H1 (cell line): Measurements from ENCODE around the gene ADD2. TPM values are rescaled to one million over a fixed set of nuclear protein-coding genes. Genes with fewer than 3 reads are reported as not detected.

Experiments used
- CTCF ChIA-PET: fragments of 300-600 bp; sonication (Branson Sonifier 250); formaldehyde crosslinking; loops from one replicate; lab custom pipeline; 2021; ENCODE audit not compliant: partially characterized antibody; lab: Charles Lee
- POLR2A ChIA-PET: fragments of 300-600 bp; sonication (Branson Sonifier 250); formaldehyde crosslinking; loops from one replicate; lab custom pipeline; 2021; ENCODE audit warnings: inconsistent platforms; ENCODE audit not compliant: partially characterized antibody; lab: Charles Lee
- DNase-seq, 2 experiments: peaks; one replicate each; pipeline versions ENCODE4 v3.0.0 to v3.0.0-alpha.2; 2010 to 2022; ENCODE audit warnings: low spot score in 2 of 2, low read depth in 1 of 2, mixed read lengths in 1 of 2
- FAIRE-seq: peaks from 2 replicates; lab custom pipeline; 2011; peaks lifted over from hg19 to GRCh38; lab: Jason Lieb, UNC
- H2AFZ ChIP-seq: 2 replicates; pipeline ENCODE4 v1.8.1; 2012; ENCODE audit warnings: low read length, inconsistent platforms
- H2AK5ac ChIP-seq: 2 replicates; pipeline ENCODE4 v1.6.1; 2013; ENCODE audit warnings: low read depth, low read length
- H2BK120ac ChIP-seq: replicated peaks from 2 replicates; pipeline ENCODE3; 2013; ENCODE audit warnings: low read depth, low read length, inconsistent platforms
- H2BK12ac ChIP-seq: 2 replicates; pipeline ENCODE4 v1.6.1; 2013; ENCODE audit warnings: low read depth, low read length
- H2BK15ac ChIP-seq: 2 replicates; pipeline ENCODE4 v1.6.1; 2013; ENCODE audit warnings: low read length
- H2BK20ac ChIP-seq: 2 replicates; pipeline ENCODE4 v1.6.1; 2013; ENCODE audit warnings: low read length
- H2BK5ac ChIP-seq: 2 replicates; pipeline ENCODE4 v1.6.1; 2013; ENCODE audit warnings: low read depth, low read length
- H3K14ac ChIP-seq: 2 replicates; pipeline ENCODE4 v1.6.1; 2013; ENCODE audit warnings: inconsistent platforms; ENCODE audit not compliant: insufficient read length
- H3K18ac ChIP-seq: 2 replicates; pipeline ENCODE4 v1.6.1; 2013; ENCODE audit warnings: low read length; ENCODE audit errors: extremely low read depth
- H3K23ac ChIP-seq: 2 replicates; pipeline ENCODE4 v1.6.1; 2013; ENCODE audit warnings: inconsistent platforms; ENCODE audit not compliant: insufficient read length
- H3K23me2 ChIP-seq: 2 replicates; pipeline ENCODE4 v1.6.1; 2013; ENCODE audit warnings: low read depth, low read length
- H3K27ac ChIP-seq: 2 replicates; pipeline ENCODE4 v1.6.1; 2011; ENCODE audit warnings: low read depth, low read length, inconsistent platforms
- H3K27me3 ChIP-seq, 4 experiments: replicated peaks in 1 of 4; 1 replicate in 1 of 4; 2 replicates in 3 of 4; pipeline versions ENCODE4 v1.6.1 to v1.8.1; 2011 to 2013; ENCODE audit warnings: low read length in 3 of 4, mild to moderate bottlenecking in 3 of 4, inconsistent platforms in 2 of 4, mixed read lengths in 2 of 4, moderate library complexity in 1 of 4; ENCODE audit not compliant: control insufficient read depth in 3 of 4, insufficient read depth in 3 of 4; ENCODE audit errors: extremely low read depth in 1 of 4
- H3K36me3 ChIP-seq, 4 experiments: 2 replicates each; pipeline versions ENCODE4 v1.6.1 to v1.8.1; 2011 to 2013; ENCODE audit warnings: mild to moderate bottlenecking in 4 of 4, low read length in 3 of 4, moderate library complexity in 2 of 4, control low read depth in 1 of 4, inconsistent platforms in 1 of 4; ENCODE audit not compliant: insufficient read depth in 4 of 4, control insufficient read depth in 2 of 4
- H3K4ac ChIP-seq: replicated peaks from 2 replicates; pipeline ENCODE3; 2013; ENCODE audit warnings: low read length, low read depth, mixed read lengths, inconsistent platforms; ENCODE audit not compliant: insufficient read length
- H3K4me1 ChIP-seq, 4 experiments: replicated peaks in 1 of 4; 1 replicate in 1 of 4; 2 replicates in 3 of 4; pipeline versions ENCODE4 v1.6.1 to v1.8.1; 2011 to 2013; ENCODE audit warnings: low read length in 3 of 4, inconsistent platforms in 2 of 4, mixed read lengths in 1 of 4; ENCODE audit not compliant: insufficient read depth in 4 of 4, control insufficient read depth in 3 of 4
- H3K4me2 ChIP-seq, 2 experiments: 2 replicates each; pipeline versions ENCODE4 v1.6.1 to v1.8.1; 2011 to 2013; ENCODE audit warnings: low read depth in 2 of 2, low read length in 2 of 2, control low read depth in 1 of 2, inconsistent platforms in 1 of 2, mild to moderate bottlenecking in 1 of 2; ENCODE audit not compliant: insufficient read depth in 1 of 2
- H3K4me3 ChIP-seq, 4 experiments: fragments of 200-600, 300-600 bp in 1 of 4; sonication (generic), shearing (Covaris generic), sonication (Bioruptor Twin) in 1 of 4; 2 replicates each; pipeline versions ENCODE4 v1.5.1 to v1.8.1; 2011 to 2016; ENCODE audit warnings: low read length in 4 of 4, low read depth in 3 of 4, control low read depth in 2 of 4, inconsistent platforms in 2 of 4, mild to moderate bottlenecking in 2 of 4, mixed read lengths in 1 of 4, moderate library complexity in 1 of 4; ENCODE audit not compliant: insufficient read depth in 2 of 4; ENCODE audit errors: extremely low read depth in 1 of 4
- H3K56ac ChIP-seq: replicated peaks from 2 replicates; pipeline ENCODE3; 2013; ENCODE audit warnings: low read depth, mild to moderate bottlenecking, mixed read lengths, low read length, inconsistent platforms; ENCODE audit not compliant: insufficient read length
- H3K79me1 ChIP-seq: 2 replicates; pipeline ENCODE4 v1.6.1; 2013; ENCODE audit warnings: low read depth, low read length, control low read depth
- H3K79me2 ChIP-seq, 2 experiments: 2 replicates each; pipeline versions ENCODE4 v1.6.1 to v1.8.1; 2012 to 2013; ENCODE audit warnings: low read length in 2 of 2, mild to moderate bottlenecking in 2 of 2, inconsistent platforms in 1 of 2; ENCODE audit not compliant: insufficient read depth in 2 of 2, control insufficient read depth in 1 of 2
- H3K9ac ChIP-seq, 4 experiments: replicated peaks in 1 of 4; 1 replicate in 1 of 4; 2 replicates in 3 of 4; pipeline versions ENCODE4 v1.6.1 to v1.8.1; 2011 to 2013; ENCODE audit warnings: low read depth in 3 of 4, low read length in 3 of 4, control low read depth in 2 of 4, mild to moderate bottlenecking in 2 of 4, moderate library complexity in 2 of 4, inconsistent platforms in 1 of 4; ENCODE audit errors: extremely low read depth in 1 of 4
- H3K9me3 ChIP-seq, 2 experiments: 2 replicates each; pipeline versions ENCODE4 v1.6.1 to v1.8.1; 2012 to 2013; ENCODE audit warnings: mild to moderate bottlenecking in 2 of 2, moderate library complexity in 2 of 2, control low read depth in 1 of 2, inconsistent platforms in 1 of 2, low read depth in 1 of 2, low read length in 1 of 2, mixed read lengths in 1 of 2; ENCODE audit not compliant: insufficient read depth in 2 of 2
- H4K20me1 ChIP-seq, 2 experiments: replicated peaks in 1 of 2; 2 replicates each; pipeline versions ENCODE3 to v1.8.1; 2011 to 2013; ENCODE audit warnings: inconsistent platforms in 2 of 2, low read length in 2 of 2, mild to moderate bottlenecking in 1 of 2; ENCODE audit not compliant: insufficient read depth in 2 of 2, control insufficient read depth in 1 of 2
- H4K5ac ChIP-seq: 2 replicates; pipeline ENCODE4 v1.6.1; 2013; ENCODE audit warnings: low read length, low read depth, mixed read lengths, inconsistent platforms; ENCODE audit not compliant: insufficient read length
- H4K8ac ChIP-seq: 2 replicates; pipeline ENCODE4 v1.8.0; 2013; ENCODE audit warnings: mild to moderate bottlenecking, moderate library complexity, low read length, inconsistent platforms; ENCODE audit not compliant: insufficient read depth; ENCODE audit errors: extremely low read depth
- H4K91ac ChIP-seq: replicated peaks from 2 replicates; pipeline ENCODE3; 2013; ENCODE audit warnings: low read length, mixed read lengths, inconsistent platforms; ENCODE audit not compliant: insufficient read length
- BCL11A ChIP-seq, 2 experiments: IDR thresholded peaks; one replicate each; pipeline ENCODE4 v1.6.1; 2011; ENCODE audit warnings: low read depth in 2 of 2, low read length in 2 of 2, mild to moderate bottlenecking in 2 of 2
- BRCA1 ChIP-seq: IDR thresholded peaks from 2 replicates; pipeline ENCODE4 v1.6.1; 2012; ENCODE audit warnings: low read depth, low read length, improper control_type of control experiment
- CHD1 ChIP-seq: IDR thresholded peaks from 2 replicates; pipeline ENCODE4 v1.6.1; 2012; ENCODE audit warnings: low read depth, low read length, improper control_type of control experiment
- CREB1 ChIP-seq: IDR thresholded peaks from 2 replicates; pipeline ENCODE4 v1.6.1; 2012; ENCODE audit warnings: inconsistent platforms
- RNF2 ChIP-seq: fragments of 200-900, 300-1000 bp; sonication (generic); IDR thresholded peaks from 2 replicates; pipeline ENCODE4 v1.7.1; 2016; ENCODE audit warnings: borderline replicate concordance, low read depth, mild to moderate bottlenecking, antibody characterized with exemption, low read length; ENCODE audit not compliant: poor library complexity, severe bottlenecking; ENCODE audit errors: missing control alignments
- TAF7 ChIP-seq: optimal IDR thresholded peaks from 2 replicates; pipeline ENCODE3; 2011; ENCODE audit warnings: low read depth, mild to moderate bottlenecking, inconsistent platforms, low read length, moderate library complexity, borderline replicate concordance
- TEAD4 ChIP-seq: IDR thresholded peaks from 2 replicates; pipeline ENCODE4 v1.6.1; 2012; ENCODE audit warnings: low read depth, low read length, inconsistent platforms, mixed read lengths
- WGBS, 2 experiments: shearing (Covaris generic) in 1 of 2; methylation state at CpG; one replicate each; pipeline versions ENCODE4 v1.1.6 to v1.1.7; 2013 to 2015; ENCODE audit warnings: low lambda C conversion rate in 2 of 2, mixed read lengths in 2 of 2, inconsistent platforms in 1 of 2, low coverage in 1 of 2, missing lambda C conversion rate in 1 of 2; ENCODE audit not compliant: insufficient replicate concordance in 2 of 2, insufficient coverage in 1 of 2, insufficient read length in 1 of 2; ENCODE audit errors: extremely low coverage in 1 of 2, missing lambda C conversion rate in 1 of 2; 5-methylcytosine and 5-hydroxymethylcytosine counted together
- polyA plus RNA-seq, 7 experiments: library from polyadenylated mRNA; depleted of rRNA in 3 of 7; stranded (reverse) in 5 of 7; unstranded in 2 of 7; fragments of >200 nt in 5 of 7; fragments of 200-250 nt in 2 of 7; gene quantifications; 1 replicate in 5 of 7; 2 replicates in 1 of 7; 4 replicates in 1 of 7; pipeline versions ENCODE4 v1.2.1 to v1.2.3, GENCODE V29; 2011 to 2013; ENCODE audit warnings: missing spikeins in 2 of 7, mixed read lengths in 2 of 7
- total RNA-seq: library from RNA; stranded (reverse); fragmentation: NEBNext Ultra II Directional; extraction: Animal tissue kit (Norgen Biotek cat#: 25700); gene quantifications from 2 replicates; pipeline ENCODE4 v1.2.1, GENCODE V29; 2021
- TF ChIP-seq, protein P1 (sequence below): IDR thresholded peaks from 2 replicates; pipeline ENCODE4 v1.6.1; 2011; ENCODE audit warnings: low read length, improper control_type of control experiment

Gene ADD2
- total and polyA plus RNA-seq, 2 of the 8 experiments (the other 6 are each of a cell fraction or from before 2014, with no cell fraction given): 58.5 to 170 TPM

DNA sequence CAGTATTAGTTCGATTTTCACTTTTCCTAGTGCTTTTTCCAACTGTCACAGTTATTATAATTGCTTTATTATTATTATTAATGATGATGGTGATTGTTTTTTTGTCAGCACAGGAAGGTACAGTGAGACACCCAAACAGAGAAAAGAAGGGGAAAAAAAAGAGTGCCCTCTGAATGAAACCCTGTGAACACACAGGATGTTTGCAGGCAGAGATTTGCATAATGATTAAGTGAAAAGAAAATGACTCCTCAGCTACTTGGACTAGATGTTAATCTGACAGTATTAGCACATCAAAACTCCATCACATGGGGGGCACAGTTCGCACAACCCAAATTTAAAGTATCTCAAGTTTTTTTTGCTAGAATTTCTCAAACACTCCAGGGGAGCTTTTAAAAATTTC lies 32.9 kb downstream of the ADD2 start:
- POLR2A ChIA-PET: interaction anchor here (1.3 to 1.4 kb wide), 3 partner anchors 20 to 33 kb away, joined by 3 to 5 read pairs (median 4); partner anchors contain the start of gene ADD2
- Histone ChIP-seq H3K14ac (no peak overlapping the region), H3K79me1 (peaks cover 29% of the 10 kb centered on the region), H2BK20ac (no peak overlapping the region), H2AK5ac (no peak overlapping the region), H3K4me1 (peaks cover 26 to 43% (median 38%) of the 10 kb centered on the region in 4 experiments), H2BK15ac (no peak overlapping the region), H4K8ac (no peak overlapping the region), H3K79me2 (peaks cover 25 to 77% of the 10 kb centered on the region in 2 experiments), H2BK12ac (no peak overlapping the region), H2BK5ac (no peak overlapping the region), H3K4me3 (peak overlapping the region in 1 of 4 experiments; percentile 15; a peak in 1 of 8 replicates), H3K9me3 (no peaks in the 10 kb centered on the region), H3K4me2 (peak overlapping the region; percentile 55 to 71), H2AFZ (no peak overlapping the region), H3K18ac (no peak overlapping the region; the same call in 1 of the 2 replicates), H2BK120ac (no peak overlapping the region), H4K20me1 (peaks cover 2 to 11% of the 10 kb centered on the region in 2 experiments), H4K91ac (no peak overlapping the region), H3K27ac (no peak overlapping the region), H3K23me2 (no peaks in the 10 kb centered on the region; the same call in 1 of the 2 replicates), H3K56ac (no peak overlapping the region), H3K27me3 (no peaks in the 10 kb centered on the region), H4K5ac (no peak overlapping the region), H3K23ac (no peak overlapping the region), H3K4ac (no peak overlapping the region), H3K9ac (no peak overlapping the region), H3K36me3 (no peaks in the 10 kb centered on the region)
- FAIRE-seq (no peak), DNase-seq (no peak)
- 27% methylated on average over 2 of the region's 2 CpGs; no CpG with 5 or more reads in 1 of the 2 experiments for WGBS, 2 experiments
- TF ChIP-seq BCL11A (IDR thresholded peaks at IDR 0.05; ENCODE audit: low read depth in 2 of 2, low read length in 2 of 2) (no peak), RNF2 (no peak), BRCA1 (no peak), CHD1 (no peak), TEAD4 (no peak), CREB1 (no peak), TAF7 (no peak)
- TF ChIP-seq, protein P1, sequence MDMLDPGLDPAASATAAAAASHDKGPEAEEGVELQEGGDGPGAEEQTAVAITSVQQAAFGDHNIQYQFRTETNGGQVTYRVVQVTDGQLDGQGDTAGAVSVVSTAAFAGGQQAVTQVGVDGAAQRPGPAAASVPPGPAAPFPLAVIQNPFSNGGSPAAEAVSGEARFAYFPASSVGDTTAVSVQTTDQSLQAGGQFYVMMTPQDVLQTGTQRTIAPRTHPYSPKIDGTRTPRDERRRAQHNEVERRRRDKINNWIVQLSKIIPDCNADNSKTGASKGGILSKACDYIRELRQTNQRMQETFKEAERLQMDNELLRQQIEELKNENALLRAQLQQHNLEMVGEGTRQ: no peak
- CTCF ChIA-PET: interaction anchor here (1.2 to 1.6 kb wide), 2 partner anchors 48 to 51 kb away, joined by 3 read pairs; no protein-coding TSS in a partner anchor
